OCI-LY3 (cell line): Measurements from ENCODE around the gene KIZ.
A peak's percentile ranks its signal among the peaks of the same experiment; 100 is the strongest.

Source experiments
- H2AFZ ChIP-seq: fragments of 200-600, 300-600 bp; shearing (Covaris generic); 2 replicates; pipeline ENCODE4 v1.6.0; 2014; ENCODE audit warnings: antibody characterized with exemption, low read depth, low read length
- H3K27ac ChIP-seq: fragments of 200-600, 300-600 bp; sonication (generic); 2 replicates; pipeline ENCODE4 v1.5.1; 2014; ENCODE audit warnings: mild to moderate bottlenecking, low read length, moderate library complexity, mixed read lengths
- H3K27me3 ChIP-seq: fragments of 200-600, 300-600 bp; sonication (generic); 2 replicates; pipeline ENCODE4 v1.6.1; 2014; ENCODE audit warnings: low read depth, low read length, mixed read lengths
- H3K36me3 ChIP-seq: fragments of 200-600, 300-600 bp; sonication (generic); replicated peaks from 2 replicates; pipeline ENCODE3; 2014; ENCODE audit warnings: low read depth, low read length, mixed read lengths
- H3K4me1 ChIP-seq: fragments of 300-600, 200-600 bp; sonication (generic); 2 replicates; pipeline ENCODE4 v1.6.1; 2014; ENCODE audit warnings: low read length, mixed read lengths
- H3K4me2 ChIP-seq: fragments of 200-600, 300-600 bp; sonication (generic); 2 replicates; pipeline ENCODE4 v1.6.1; 2014; ENCODE audit warnings: low read length, mixed read lengths
- H3K4me3 ChIP-seq: fragments of 300-600, 200-600 bp; sonication (generic); 2 replicates; pipeline ENCODE4 v1.5.1; 2014; ENCODE audit warnings: antibody characterized with exemption, mild to moderate bottlenecking, low read length, moderate library complexity
- H3K79me2 ChIP-seq: fragments of 300-600, 200-600 bp; shearing (Covaris generic); 2 replicates; pipeline ENCODE4 v1.6.1; 2014; ENCODE audit warnings: mild to moderate bottlenecking, low read length, mixed read lengths
- H3K9ac ChIP-seq: fragments of 300-600, 200-600 bp; shearing (Covaris generic); 2 replicates; pipeline ENCODE4 v1.6.0; 2014; ENCODE audit warnings: mild to moderate bottlenecking, low read length, moderate library complexity
- H3K9me3 ChIP-seq: fragments of 200-600, 300-600 bp; shearing (Covaris generic); 2 replicates; pipeline ENCODE4 v1.6.1; 2014; ENCODE audit warnings: low read length, mixed read lengths; ENCODE audit not compliant: insufficient read depth
- H4K20me1 ChIP-seq: fragments of 200-600, 300-600 bp; sonication (generic); 2 replicates; pipeline ENCODE4 v1.6.1; 2016; ENCODE audit warnings: low read length, mixed read lengths; ENCODE audit not compliant: insufficient read depth
- EZH2phosphoT487 ChIP-seq: fragments of 200-600 bp; shearing (Covaris generic); IDR thresholded peaks from 2 replicates; pipeline ENCODE4 v1.6.1; 2018; ENCODE audit warnings: antibody characterized with exemption, mixed run types, low read depth
- TF ChIP-seq, protein P1 (sequence below): fragments of 200-600, 300-600 bp; sonication (generic); IDR thresholded peaks from 2 replicates; pipeline ENCODE4 v1.5.1; 2014; ENCODE audit warnings: antibody characterized with exemption, low read length, low read depth

The KIZ gene

DNA sequence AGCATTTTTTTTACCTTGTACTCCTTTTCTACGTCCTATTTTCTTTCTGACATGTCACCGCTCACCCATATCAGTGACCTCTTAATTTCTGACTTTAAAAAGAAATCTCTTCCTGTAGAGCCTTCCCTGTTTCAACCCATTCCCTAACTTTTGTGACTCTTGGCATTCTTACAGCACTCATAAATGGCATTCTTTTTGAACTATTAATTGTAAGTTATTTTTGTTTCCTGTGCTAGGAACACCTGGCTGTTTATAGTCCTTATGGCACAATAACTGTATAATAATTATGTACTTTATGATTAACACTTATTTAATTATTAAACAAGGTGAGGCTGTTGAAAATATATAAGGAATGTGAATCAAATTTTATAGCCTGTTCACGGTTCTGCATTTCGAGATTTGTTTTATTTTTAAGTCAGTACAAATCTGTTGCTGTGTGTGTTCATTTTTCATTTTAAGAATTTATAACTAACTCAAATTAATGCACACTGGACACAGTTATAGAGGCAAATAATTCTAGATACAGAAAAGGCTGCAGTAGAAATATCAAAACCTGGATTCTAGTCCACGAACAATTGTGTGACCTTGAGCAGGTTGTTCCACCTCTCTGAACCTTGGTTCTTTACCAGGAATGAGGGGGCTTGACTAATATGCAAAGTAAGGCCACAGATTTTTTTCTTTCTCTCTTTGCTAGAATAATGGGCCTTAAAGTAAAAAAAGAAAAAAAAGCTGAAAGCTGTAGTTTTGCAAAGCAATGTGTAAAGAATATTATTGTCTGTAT is 1.5 kb downstream of the KIZ start:
- Histone ChIP-seq H3K36me3 (no peaks in the 10 kb centered on the region), H2AFZ (no peak overlapping the region), H3K4me1 (peaks cover 12% of the 10 kb centered on the region), H3K9me3 (no peaks in the 10 kb centered on the region), H3K79me2 (no peaks in the 10 kb centered on the region), H3K27ac (no peak overlapping the region), H3K27me3 (no peaks in the 10 kb centered on the region), H3K4me3 (peak overlapping the region; percentile 90; the same call in 1 of the 2 replicates), H3K9ac (peak overlapping the region; percentile 83; the same call in 1 of the 2 replicates), H3K4me2 (peak overlapping the region; percentile 96), H4K20me1 (no peaks in the 10 kb centered on the region)
- TF ChIP-seq, protein P1, sequence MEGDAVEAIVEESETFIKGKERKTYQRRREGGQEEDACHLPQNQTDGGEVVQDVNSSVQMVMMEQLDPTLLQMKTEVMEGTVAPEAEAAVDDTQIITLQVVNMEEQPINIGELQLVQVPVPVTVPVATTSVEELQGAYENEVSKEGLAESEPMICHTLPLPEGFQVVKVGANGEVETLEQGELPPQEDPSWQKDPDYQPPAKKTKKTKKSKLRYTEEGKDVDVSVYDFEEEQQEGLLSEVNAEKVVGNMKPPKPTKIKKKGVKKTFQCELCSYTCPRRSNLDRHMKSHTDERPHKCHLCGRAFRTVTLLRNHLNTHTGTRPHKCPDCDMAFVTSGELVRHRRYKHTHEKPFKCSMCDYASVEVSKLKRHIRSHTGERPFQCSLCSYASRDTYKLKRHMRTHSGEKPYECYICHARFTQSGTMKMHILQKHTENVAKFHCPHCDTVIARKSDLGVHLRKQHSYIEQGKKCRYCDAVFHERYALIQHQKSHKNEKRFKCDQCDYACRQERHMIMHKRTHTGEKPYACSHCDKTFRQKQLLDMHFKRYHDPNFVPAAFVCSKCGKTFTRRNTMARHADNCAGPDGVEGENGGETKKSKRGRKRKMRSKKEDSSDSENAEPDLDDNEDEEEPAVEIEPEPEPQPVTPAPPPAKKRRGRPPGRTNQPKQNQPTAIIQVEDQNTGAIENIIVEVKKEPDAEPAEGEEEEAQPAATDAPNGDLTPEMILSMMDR = no peak
- TF ChIP-seq EZH2phosphoT487 = no peak

DNA sequence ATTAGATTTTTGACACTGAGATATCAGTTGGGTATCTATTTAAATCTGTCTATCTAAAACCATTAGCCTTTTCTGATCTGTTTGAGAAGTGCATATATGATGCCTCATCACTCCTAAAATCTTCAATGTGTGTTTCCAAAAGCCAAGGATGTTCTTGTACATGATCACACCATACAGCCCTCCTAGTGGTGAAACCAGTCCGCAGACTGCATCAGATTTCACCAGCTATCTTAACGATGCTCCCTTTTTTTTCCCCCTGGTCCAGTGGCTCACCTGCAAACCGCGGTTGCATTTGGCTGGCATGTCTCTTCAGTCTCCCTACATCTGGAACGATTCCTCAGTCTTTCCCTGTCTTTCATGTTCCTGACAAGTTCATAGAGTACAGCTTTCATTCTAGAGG is 4.0 kb downstream of the KIZ start:
- TF ChIP-seq, protein P1 = no peak
- TF ChIP-seq EZH2phosphoT487 = no peak
- H3K79me2 ChIP-seq = no peaks in the 10 kb centered on the region
- H3K9ac ChIP-seq = no peak overlapping the region
- H3K9me3 ChIP-seq = no peaks in the 10 kb centered on the region
- peaks cover 12% of the 10 kb centered on the region for H3K4me1 ChIP-seq
- no peaks in the 10 kb centered on the region for H4K20me1 ChIP-seq
- no peaks in the 10 kb centered on the region for H3K27me3 ChIP-seq
- H3K4me2 ChIP-seq = no peak overlapping the region
- no peak overlapping the region for H3K4me3 ChIP-seq
- no peak overlapping the region for H2AFZ ChIP-seq
- no peak overlapping the region for H3K27ac ChIP-seq
- no peaks in the 10 kb centered on the region for H3K36me3 ChIP-seq

DNA sequence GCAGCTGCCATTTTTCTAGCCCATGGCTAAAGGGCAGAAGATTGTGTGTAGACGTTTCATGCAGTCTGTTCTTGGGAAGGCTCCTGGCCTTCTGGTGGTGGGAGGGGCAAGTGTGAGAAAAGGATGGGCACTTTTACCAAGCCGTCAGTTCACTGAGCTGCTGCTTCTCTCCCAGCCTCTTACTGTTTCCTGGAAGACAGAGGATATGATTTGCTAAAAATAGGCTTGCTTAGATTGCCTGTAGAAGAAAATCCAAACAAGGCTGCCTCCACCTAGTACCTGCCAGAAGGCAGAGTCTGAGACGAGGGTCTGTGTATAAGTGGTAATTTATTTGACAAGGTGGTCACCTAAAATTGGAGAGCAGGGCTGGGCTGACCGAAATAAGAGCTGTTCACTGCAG is 7.5 kb downstream of the KIZ start:
- H3K36me3 ChIP-seq = no peaks in the 10 kb centered on the region
- H3K79me2 ChIP-seq = no peaks in the 10 kb centered on the region
- H4K20me1 ChIP-seq = no peaks in the 10 kb centered on the region
- TF ChIP-seq, protein P1 = no peak
- no peak for TF ChIP-seq EZH2phosphoT487
- H3K9ac ChIP-seq = no peak overlapping the region
- H2AFZ ChIP-seq = no peak overlapping the region
- no peak overlapping the region for H3K4me2 ChIP-seq
- no peak overlapping the region for H3K27ac ChIP-seq
- no peaks in the 10 kb centered on the region for H3K4me1 ChIP-seq
- H3K4me3 ChIP-seq = no peak overlapping the region
- no peaks in the 10 kb centered on the region for H3K27me3 ChIP-seq
- no peaks in the 10 kb centered on the region for H3K9me3 ChIP-seq

DNA sequence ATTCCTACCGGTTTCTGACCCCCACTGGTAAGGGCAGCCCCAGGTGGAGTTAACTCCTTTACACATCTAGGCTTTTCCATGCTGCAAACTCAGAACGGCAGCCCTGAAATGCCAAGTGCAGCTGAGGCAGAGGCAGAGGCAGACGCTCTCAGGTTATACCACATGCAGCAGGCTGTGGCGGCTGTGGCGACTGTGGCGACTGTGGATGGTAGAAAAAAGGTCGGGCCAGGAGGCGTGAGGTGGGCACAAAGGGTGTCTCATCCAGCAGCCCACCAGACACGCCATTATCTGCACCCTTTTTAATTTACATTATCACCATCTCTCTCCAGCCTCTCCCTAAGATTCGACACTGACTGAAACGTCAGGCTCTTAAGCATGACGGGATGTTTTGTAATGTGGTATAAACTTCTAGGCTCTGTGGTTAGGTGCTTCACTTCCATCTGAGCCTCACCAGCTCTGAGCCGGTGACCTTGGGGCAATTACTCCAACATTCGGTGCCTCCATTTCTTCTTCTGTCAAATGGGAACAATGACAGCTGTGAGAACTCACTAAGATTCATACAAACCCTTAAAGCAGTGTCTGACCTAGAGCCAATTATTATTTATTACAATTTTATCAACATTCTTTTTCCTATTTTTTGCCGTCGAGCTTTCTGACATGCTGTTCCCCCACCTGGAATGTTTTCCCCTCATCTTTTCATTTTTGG is 8.2 kb downstream of the KIZ start:
- Histone ChIP-seq H3K27me3 (no peaks in the 10 kb centered on the region), H3K9ac (no peak overlapping the region), H3K4me2 (no peak overlapping the region), H3K36me3 (no peaks in the 10 kb centered on the region), H3K27ac (no peak overlapping the region), H3K4me1 (no peaks in the 10 kb centered on the region), H3K79me2 (no peaks in the 10 kb centered on the region), H2AFZ (no peak overlapping the region), H3K4me3 (no peak overlapping the region), H3K9me3 (no peaks in the 10 kb centered on the region), H4K20me1 (no peaks in the 10 kb centered on the region)
- TF ChIP-seq, protein P1 = no peak
- no peak for TF ChIP-seq EZH2phosphoT487
